ENCODE results near the gene THBS3. TPM values are rescaled to one million over a fixed set of nuclear protein-coding genes. Genes with fewer than 3 reads are reported as not detected.

Gene THBS3
- total and polyA plus RNA-seq, 2 of the 13 experiments (the other 11 are each of a cell fraction or from before 2014, with no cell fraction given) = 0.86 to 3.6 TPM

- TF ChIP-seq CREB3 (CRISPR knock-in tag; IDR thresholded peaks at IDR 0.05) (no peak), U2AF1 (optimal IDR thresholded peaks at IDR 0.05; ENCODE audit: low read depth, low read length) (no peak), ATAD3A (CRISPR knock-in tag; IDR thresholded peaks at IDR 0.05) (no peak), ZNF782 (CRISPR knock-in tag; IDR thresholded peaks at IDR 0.05; ENCODE audit: borderline replicate concordance) (peak; percentile 48; the same call in 1 of the 2 replicates), ZNF792 (CRISPR knock-in tag; IDR thresholded peaks at IDR 0.05) (peak; percentile 69; the same call in 1 of the 2 replicates), HNF4A (CRISPR knock-in tag; IDR thresholded peaks at IDR 0.05) (no peak), IKZF1 (IDR thresholded peaks at IDR 0.05) (no peak), SALL1 (CRISPR knock-in tag; IDR thresholded peaks at IDR 0.05) (0 out of 2 replicates have a peak, but pooled peaks have one; percentile 54), ZNF83 (CRISPR knock-in tag; IDR thresholded peaks at IDR 0.05; ENCODE audit: borderline replicate concordance) (no peak; the same call in 1 of the 2 replicates), GATAD2A (CRISPR knock-in tag; IDR thresholded peaks at IDR 0.05) (no peak), JDP2 (CRISPR knock-in tag; IDR thresholded peaks at IDR 0.05; ENCODE audit: borderline replicate concordance) (no peak), ZNF484 (CRISPR knock-in tag; IDR thresholded peaks at IDR 0.05; ENCODE audit: borderline replicate concordance, low read depth) (no peak), FOXA3 (CRISPR knock-in tag; IDR thresholded peaks at IDR 0.05) (no peak), ZC3H4 (CRISPR knock-in tag; IDR thresholded peaks at IDR 0.05; ENCODE audit: borderline replicate concordance) (no peak), ZBTB20 (CRISPR knock-in tag; IDR thresholded peaks at IDR 0.05; ENCODE audit: borderline replicate concordance, low read depth) (no peak), ZNF513 (CRISPR knock-in tag; conservative IDR thresholded peaks at IDR 0.05) (no peak), ZNF710 (CRISPR knock-in tag; IDR thresholded peaks at IDR 0.05; ENCODE audit: borderline replicate concordance) (no peak), NFKBIZ (CRISPR knock-in tag; IDR thresholded peaks at IDR 0.05) (no peak), RNF2 (conservative IDR thresholded peaks at IDR 0.05; ENCODE audit: low read depth) (0 out of 2 replicates have a peak, but pooled peaks have one; percentile 40), RFX1 (IDR thresholded peaks at IDR 0.05) (peak; percentile 89), ZNF441 (CRISPR knock-in tag; IDR thresholded peaks at IDR 0.05; ENCODE audit: borderline replicate concordance) (0 out of 2 replicates have a peak, but pooled peaks have one; percentile 12), ZNF101 (CRISPR knock-in tag; IDR thresholded peaks at IDR 0.05; ENCODE audit: borderline replicate concordance, low read depth) (no peak), NCOR1 (IDR thresholded peaks at IDR 0.05; ENCODE audit: borderline replicate concordance, low read length) (no peak), TBX3 (IDR thresholded peaks at IDR 0.05; ENCODE audit: borderline replicate concordance) (no peak), THAP8 (CRISPR knock-in tag; IDR thresholded peaks at IDR 0.05; ENCODE audit: borderline replicate concordance) (no peak)
Measured at GRCh38 chr1:155208541-155209311, 1.0 kb upstream of the THBS3 start, which contains the start of gene MTX1 (continued).
